Stimulated activated CD8-positive, alpha-beta memory T cell treated with anti-CD3 and anti-CD28 coated beads, Interleukin-2, amount 100 ng/mL, for 1 hour (primary cell): Measurements from ENCODE around the gene DNAJC5G.
"Not testable (repeated sequence)": the region's sequence is repeated elsewhere in the genome, so short reads cannot be mapped to it uniquely, and the experiment has no call there.

ENCODE experiments used
- DNase-seq, 2 donors: peaks; one replicate each; pipeline ENCODE4 v3.0.0-alpha.2; 2020; ENCODE audit warnings: low read depth in 2 of 2

The DNAJC5G gene

GRCh38 chr2:27281442-27281841, 6.2 kb downstream of the DNAJC5G start:
- DNase-seq: no peak

DNA sequence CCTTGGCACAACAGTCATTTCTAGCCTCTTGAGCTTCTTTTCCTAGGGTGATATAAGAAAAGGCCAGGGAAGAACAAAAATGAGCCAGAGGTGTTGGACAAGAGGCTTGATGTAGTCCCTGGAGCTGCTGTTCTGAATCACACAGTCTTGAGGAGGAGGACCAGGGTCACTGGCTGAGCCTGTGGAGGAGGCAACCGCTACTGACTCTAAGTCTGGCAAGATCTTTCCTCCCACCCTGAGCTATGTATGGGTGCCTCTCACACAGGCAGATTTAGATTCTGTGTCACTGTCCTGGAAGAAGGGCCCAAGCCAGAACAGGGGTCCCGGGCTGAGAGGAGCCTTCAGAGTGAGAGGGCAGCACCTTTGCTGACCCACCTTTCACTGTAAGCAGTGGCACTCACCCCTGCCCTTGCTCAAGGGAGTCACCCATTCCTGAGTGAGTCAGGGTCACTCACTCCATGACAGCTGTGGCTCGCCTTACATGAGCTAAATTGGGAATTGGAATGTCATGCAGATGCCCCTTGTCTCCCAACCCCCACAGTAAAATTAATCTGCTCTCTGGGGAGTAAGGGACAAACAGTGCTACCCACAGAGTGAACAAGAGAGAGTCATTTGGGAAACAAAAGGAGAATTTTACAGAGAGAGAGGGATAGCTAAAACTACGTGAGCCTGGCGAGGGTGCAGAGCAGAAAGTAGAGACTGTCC, 6.8 kb downstream of the DNAJC5G start, which contains the start of gene TRIM54:
TRIM54 (plus strand) TSS at position 575 of the 705 bp plus-strand sequence. CDS start 303 bp downstream, outside the sequence.
- no peak for DNase-seq

DNA sequence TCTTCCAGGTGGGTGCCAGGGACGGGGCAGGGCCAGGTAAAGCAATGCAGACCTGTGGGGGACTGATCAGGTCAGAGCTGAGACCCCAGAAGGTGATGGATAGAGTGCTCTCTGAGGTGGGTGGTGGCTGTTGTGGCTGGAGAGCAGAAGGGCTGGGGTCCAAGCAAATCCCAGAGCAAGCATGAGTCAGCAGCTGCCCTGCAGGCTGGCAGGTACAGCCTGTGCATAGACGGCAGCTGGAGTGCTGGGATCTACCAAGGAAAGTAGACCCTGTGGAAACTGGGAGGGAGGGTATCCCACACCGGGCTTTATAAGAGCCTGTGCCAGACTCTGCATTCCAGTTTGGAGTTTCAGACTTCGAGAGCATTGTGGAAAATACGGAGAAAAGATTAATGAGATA, 7.7 kb downstream of the DNAJC5G start:
- DNase-seq: no peak

DNA sequence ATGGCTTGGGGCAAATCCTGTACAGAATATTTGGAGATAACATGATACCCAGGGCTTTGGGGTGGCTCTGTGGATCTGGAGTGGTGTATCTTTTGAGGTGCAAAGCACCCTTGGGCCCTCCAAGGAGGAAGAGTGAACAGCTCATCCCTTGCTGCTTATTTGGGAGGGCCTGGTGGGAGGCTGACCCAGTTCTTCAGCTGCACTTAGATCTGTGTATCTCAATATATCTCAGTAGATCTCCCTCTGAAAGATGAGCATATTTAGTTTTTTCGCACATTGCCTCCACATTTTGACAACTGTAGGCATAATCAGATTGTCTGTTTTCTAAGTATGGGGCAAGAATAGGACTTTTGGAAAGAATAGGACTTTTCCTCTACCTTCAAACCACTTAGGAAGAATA, 9.8 kb downstream of the DNAJC5G start:
- DNase-seq: no peak

DNA sequence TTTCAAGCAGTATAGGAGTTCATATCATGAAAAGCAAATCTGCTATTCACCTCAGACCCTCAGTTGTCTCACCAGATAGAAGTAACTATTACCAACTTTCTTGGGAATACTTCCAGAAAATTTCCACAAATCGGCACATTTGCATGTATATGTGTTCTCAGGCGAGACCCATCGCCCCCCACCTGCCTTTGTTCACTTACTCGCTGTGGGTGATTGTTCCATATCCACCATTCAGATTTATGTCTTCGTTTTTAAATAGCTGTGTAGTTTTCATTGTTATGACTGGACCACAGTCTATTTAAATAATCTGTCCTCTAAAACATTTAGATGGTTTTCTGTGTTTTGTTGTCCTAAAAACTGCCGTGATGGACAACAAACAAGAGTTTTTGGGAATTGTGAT, 10.2 kb downstream of the DNAJC5G start:
- no peak for DNase-seq

- DNase-seq: no peak
These were observed 13.4 kb downstream of the DNAJC5G start for GRCh38 chr2:27288610-27289009.

DNA sequence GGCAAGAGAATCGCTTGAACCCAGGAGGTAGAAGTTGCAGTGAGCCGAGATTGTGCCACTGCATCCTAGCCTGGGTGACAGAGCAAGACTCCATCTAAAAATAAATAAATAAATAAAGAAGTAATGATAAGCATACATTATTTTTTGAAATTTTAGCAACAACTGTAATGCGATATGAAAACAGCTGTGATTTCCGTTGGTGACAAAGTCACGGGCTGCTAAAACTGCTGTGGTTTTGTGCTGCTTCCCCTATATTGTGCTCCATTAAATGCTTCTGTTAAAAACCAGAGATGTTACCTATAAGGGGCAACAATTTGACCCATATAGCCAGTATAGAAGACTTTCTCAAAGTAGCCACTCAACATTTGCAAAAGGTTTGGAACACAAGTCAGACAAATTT, 15.3 kb downstream of the DNAJC5G start:
- DNase-seq: no peak

DNA sequence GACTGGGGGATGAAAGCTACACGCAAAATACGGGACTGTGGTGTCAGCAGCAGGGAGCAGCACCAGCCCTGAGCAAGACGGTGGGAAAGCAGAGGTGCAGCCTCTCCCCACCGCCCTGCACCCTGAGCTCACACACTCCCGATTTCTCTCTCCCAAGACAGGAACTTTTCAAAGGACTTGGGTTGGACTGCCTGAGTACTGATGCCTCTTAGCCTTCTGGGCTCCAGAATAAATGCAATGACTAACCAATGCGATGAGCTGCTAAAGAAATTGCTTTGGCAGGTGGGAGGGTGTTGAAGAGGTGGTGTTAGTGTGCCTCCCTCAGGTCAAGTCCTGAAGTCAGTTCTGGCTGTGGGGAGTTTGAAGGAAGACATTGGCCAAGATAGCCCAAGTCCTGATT, 16.6 kb downstream of the DNAJC5G start:
- DNase-seq: no peak

- DNase-seq: no peak
These were observed 19.7 kb downstream of the DNAJC5G start for GRCh38 chr2:27294928-27295327.

DNA sequence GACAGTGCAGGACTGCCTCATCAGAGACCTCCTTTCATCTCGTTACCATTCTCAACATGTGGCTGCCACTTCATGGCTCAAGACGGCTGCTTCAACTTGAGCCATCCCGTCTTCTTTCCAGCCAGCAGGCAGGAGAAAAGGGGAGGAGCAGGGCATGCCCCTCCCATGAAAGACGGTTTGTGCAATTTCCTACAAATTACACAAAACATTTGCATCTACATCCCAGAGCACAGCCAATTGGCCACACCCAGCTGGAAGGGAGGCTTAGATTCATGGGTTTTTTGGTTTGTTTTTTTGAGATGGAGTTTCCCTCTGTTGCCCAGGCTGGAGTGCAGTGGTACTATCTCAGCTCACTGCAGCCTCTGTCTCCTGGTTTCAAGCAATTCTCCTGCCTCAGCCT, 21.2 kb downstream of the DNAJC5G start:
- no peak for DNase-seq

- DNase-seq: no peak
These were observed 22.0 kb downstream of the DNAJC5G start for GRCh38 chr2:27297195-27297594.

GRCh38 chr2:27298391-27299080, 23.3 kb downstream of the DNAJC5G start:
- DNase-seq: no peak

DNA sequence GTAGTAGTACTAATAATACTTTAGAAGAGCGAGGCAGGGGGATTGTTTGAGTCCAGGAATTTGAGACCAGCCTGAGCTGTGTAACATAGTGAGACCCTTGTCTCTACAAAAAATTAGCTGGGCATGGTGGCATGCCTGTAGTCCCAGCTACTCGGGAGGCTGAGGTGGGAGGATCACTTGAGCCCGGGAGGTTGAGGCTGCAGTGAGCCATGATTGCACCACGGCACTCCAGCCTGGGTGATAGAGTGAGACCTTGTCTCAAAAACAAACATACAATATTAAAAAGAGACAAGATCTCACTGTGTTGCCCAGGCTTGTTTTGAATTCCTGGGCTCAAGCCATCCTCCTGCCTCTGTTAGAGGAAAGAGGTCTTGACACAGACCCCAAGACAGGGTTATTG, 25.4 kb downstream of the DNAJC5G start:
- not testable (repeated sequence) for DNase-seq

GRCh38 chr2:27303093-27304025, 28.1 kb downstream of the DNAJC5G start:
- DNase-seq: no peak

GRCh38 chr2:27304488-27305240, 29.4 kb downstream of the DNAJC5G start:
- no peak for DNase-seq

DNA sequence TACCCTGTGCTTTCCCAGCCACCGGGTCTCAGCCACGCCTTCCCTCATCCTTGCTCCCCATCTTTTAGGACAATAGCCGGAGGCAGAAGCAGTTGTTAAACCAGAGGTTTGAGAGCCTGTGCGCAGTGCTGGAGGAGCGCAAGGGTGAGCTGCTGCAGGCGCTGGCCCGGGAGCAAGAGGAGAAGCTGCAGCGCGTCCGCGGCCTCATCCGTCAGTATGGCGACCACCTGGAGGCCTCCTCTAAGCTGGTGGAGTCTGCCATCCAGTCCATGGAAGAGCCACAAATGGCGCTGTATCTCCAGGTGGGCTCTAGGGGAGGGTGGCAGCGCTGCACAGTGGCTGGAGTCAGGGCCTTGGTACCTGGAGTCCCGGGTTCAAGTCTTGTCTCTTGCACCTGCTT, 30.3 kb downstream of the DNAJC5G start:
- no peak for DNase-seq

DNA sequence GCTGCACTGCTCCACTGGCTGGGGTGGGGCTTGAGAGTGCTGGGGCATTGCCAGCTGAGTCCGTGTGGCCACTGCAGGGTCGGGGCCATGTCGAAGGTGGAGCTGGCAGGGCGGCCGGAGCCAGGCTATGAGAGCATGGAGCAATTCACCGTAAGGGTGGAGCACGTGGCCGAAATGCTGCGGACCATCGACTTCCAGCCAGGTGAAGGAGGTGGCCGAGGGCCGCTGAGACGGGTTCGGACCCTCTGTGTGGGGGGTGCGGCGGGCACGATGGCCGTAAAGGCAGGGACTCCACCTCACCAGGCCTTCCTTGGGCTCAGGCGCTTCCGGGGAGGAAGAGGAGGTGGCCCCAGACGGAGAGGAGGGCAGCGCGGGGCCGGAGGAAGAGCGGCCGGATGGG, 30.9 kb downstream of the DNAJC5G start:
- no peak for DNase-seq

- no peak for DNase-seq
These were observed 31.5 kb downstream of the DNAJC5G start for GRCh38 chr2:27306573-27307286.

GRCh38 chr2:27307287-27307544, 32.0 kb downstream of the DNAJC5G start:
- no peak for DNase-seq

- DNase-seq: no peak
These were observed 32.5 kb downstream of the DNAJC5G start for GRCh38 chr2:27307545-27308358.
